Measurements from ENCODE around the gene TMEM143. TPM values are rescaled to one million over a fixed set of nuclear protein-coding genes. Genes with fewer than 3 reads are reported as not detected.

The TMEM143 gene
- total and polyA plus RNA-seq, 4 donors = 3.2 to 10.2 (median 6.7) TPM

GRCh38 chr19:48340995-48341394, 22.7 kb downstream of the TMEM143 start:
- H3K9me3 ChIP-seq (ENCODE audit: control insufficient read depth in 4 of 4, low read length in 3 of 4) = no peaks in the 10 kb centered on the region
- H3K27ac ChIP-seq (ENCODE audit: low read depth in 1 of 2, low read length in 2 of 2) = no peak overlapping the region
- H3K9ac ChIP-seq (ENCODE audit: low read depth in 1 of 2, low read length in 2 of 2) = no peak overlapping the region
- no peaks in the 10 kb centered on the region for H3K27me3 ChIP-seq (ENCODE audit: control insufficient read depth in 4 of 4, insufficient read depth in 4 of 4, low read length in 3 of 4)
- no peaks in the 10 kb centered on the region for H3K4me1 ChIP-seq (ENCODE audit: control insufficient read depth in 4 of 4, insufficient read depth in 4 of 4, low read length in 3 of 4)
- 98% methylated on average over 11 of the region's 11 CpGs for WGBS
- H3K4me3 ChIP-seq (ENCODE audit: low read depth in 1 of 3, low read length in 3 of 3) = no peak overlapping the region
- TF ChIP-seq REST (IDR thresholded peaks at IDR 0.05) = no peak
- TF ChIP-seq CTCF (IDR thresholded peaks at IDR 0.05; ENCODE audit: low read depth, low read length, missing input control) = no peak
- no peak for TF ChIP-seq MAX (IDR thresholded peaks at IDR 0.05)
- no peak for TF ChIP-seq RAD21 (IDR thresholded peaks at IDR 0.05)
- DNase-seq (ENCODE audit: low spot score) = no peak
- H3K36me3 ChIP-seq (ENCODE audit: control insufficient read depth in 4 of 4, insufficient read depth in 3 of 4, low read depth in 1 of 4, low read length in 3 of 4) = peaks cover 0 to 8% (median 5%) of the 10 kb centered on the region in 4 donors

DNA sequence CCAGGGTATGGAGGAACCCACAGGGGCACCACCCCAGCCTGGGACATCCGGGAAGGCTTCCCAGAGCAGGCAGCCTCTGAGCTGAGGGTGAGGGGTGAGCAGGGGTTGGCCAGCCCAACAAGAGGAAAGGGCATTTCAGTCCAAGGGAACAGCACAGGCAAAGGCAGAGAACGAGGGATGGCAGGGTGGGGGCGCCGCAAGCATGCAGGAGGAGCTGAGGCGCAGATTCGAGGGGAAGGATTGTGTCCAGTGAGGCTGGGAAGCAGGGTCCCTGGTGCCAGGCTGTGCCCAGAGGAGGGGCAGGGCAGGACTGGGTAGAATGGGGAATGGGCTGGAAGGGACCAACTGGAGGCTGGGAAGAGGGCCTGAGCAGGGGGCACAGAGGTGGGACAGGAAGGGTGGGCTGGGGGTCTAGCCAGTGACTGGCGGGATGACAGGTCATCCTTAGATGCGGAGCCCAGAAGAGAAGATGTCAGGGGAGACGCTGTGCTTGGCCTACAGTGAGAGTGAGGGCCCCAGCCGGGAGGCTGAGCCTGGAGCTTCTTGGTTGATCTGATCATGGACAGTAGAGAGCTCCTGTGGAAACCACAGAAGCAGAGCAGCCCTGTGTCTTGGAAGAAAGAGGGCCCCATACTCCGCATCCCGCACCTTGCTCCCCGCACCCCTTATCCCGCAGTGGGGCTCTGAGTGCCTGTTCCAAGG, 24.8 kb downstream of the TMEM143 start:
- Histone ChIP-seq H3K4me3 (ENCODE audit: low read depth in 1 of 3, low read length in 3 of 3) (no peak overlapping the region), H3K9me3 (ENCODE audit: control insufficient read depth in 4 of 4, low read length in 3 of 4) (no peaks in the 10 kb centered on the region), H3K4me1 (ENCODE audit: control insufficient read depth in 4 of 4, insufficient read depth in 4 of 4, low read length in 3 of 4) (peaks cover 0 to 3% (median under 1%) of the 10 kb centered on the region in 4 donors), H3K9ac (ENCODE audit: low read depth in 1 of 2, low read length in 2 of 2) (no peak overlapping the region), H3K27ac (ENCODE audit: low read depth in 1 of 2, low read length in 2 of 2) (no peak overlapping the region), H3K36me3 (ENCODE audit: control insufficient read depth in 4 of 4, insufficient read depth in 3 of 4, low read depth in 1 of 4, low read length in 3 of 4) (peaks cover 0 to 8% (median 5%) of the 10 kb centered on the region in 4 donors), H3K27me3 (ENCODE audit: control insufficient read depth in 4 of 4, insufficient read depth in 4 of 4, low read length in 3 of 4) (no peaks in the 10 kb centered on the region)
- WGBS = 96% methylated on average over 14 of the region's 14 CpGs
- TF ChIP-seq TAF1 (conservative IDR thresholded peaks at IDR 0.05) (no peak), NR2F2 (IDR thresholded peaks at IDR 0.05) (no peak), MAX (IDR thresholded peaks at IDR 0.05) (no peak), RAD21 (IDR thresholded peaks at IDR 0.05) (no peak), RXRA (IDR thresholded peaks at IDR 0.05) (no peak), JUND (IDR thresholded peaks at IDR 0.05) (no peak), HNF4G (IDR thresholded peaks at IDR 0.05) (no peak), FOXA2 (IDR thresholded peaks at IDR 0.05) (no peak), FOXA1 (IDR thresholded peaks at IDR 0.05) (no peak), ZBTB33 (IDR thresholded peaks at IDR 0.05) (no peak), YY1 (IDR thresholded peaks at IDR 0.05) (no peak), CTCF (IDR thresholded peaks at IDR 0.05; ENCODE audit: low read depth, low read length, missing input control) (no peak), EGR1 (IDR thresholded peaks at IDR 0.05; ENCODE audit: low read depth in 2 of 2) (no peak), SP1 (IDR thresholded peaks at IDR 0.05) (no peak)
- DNase-seq (ENCODE audit: low spot score) = no peak
